HG03039 (cell line): Measurements from ENCODE around the gene PARP3.
"Not testable (repeated sequence)": the region's sequence is repeated elsewhere in the genome, so short reads cannot be mapped to it uniquely, and the experiment has no call there.

ENCODE experiments used
- ATAC-seq: cut with Tn5 transposase; IDR thresholded peaks from one replicate; pipeline ENCODE4 v1.9.1; 2021; ENCODE audit warnings: mild to moderate bottlenecking, moderate library complexity; ENCODE audit not compliant: unreplicated experiment

Gene PARP3

GRCh38 chr3:51983578-51984268, 41.6 kb downstream of the PARP3 start:
- ATAC-seq, result no peak

GRCh38 chr3:51984269-51984647, 42.1 kb downstream of the PARP3 start:
- ATAC-seq, result no peak

GRCh38 chr3:51985063-51985462, 42.9 kb downstream of the PARP3 start:
- ATAC-seq, result no peak

- ATAC-seq, result no peak
Measured at GRCh38 chr3:51986010-51986947, 44.1 kb downstream of the PARP3 start.

GRCh38 chr3:51987568-51987967, 45.4 kb downstream of the PARP3 start:
- no peak for ATAC-seq

- ATAC-seq, result no peak
Measured at GRCh38 chr3:51988286-51989146, 46.4 kb downstream of the PARP3 start.

- not testable (repeated sequence) for ATAC-seq
Measured at GRCh38 chr3:51990501-51990971, 48.4 kb downstream of the PARP3 start.

- no peak for ATAC-seq
Measured at GRCh38 chr3:51992017-51992682, 50.0 kb downstream of the PARP3 start.

- ATAC-seq, result not testable (repeated sequence)
Measured at GRCh38 chr3:51993657-51994056, 51.5 kb downstream of the PARP3 start.

GRCh38 chr3:51994530-51994929, 52.4 kb downstream of the PARP3 start:
- no peak for ATAC-seq

- peak; percentile 86 for ATAC-seq
Measured at GRCh38 chr3:51995346-51996163, 53.4 kb downstream of the PARP3 start, which contains the start of gene RPL29. TSS of gene RPL29 (minus strand) at chr3:51995895. CDS start at chr3:51995461, 434 bp downstream.

GRCh38 chr3:51997172-51997571, 55.0 kb downstream of the PARP3 start:
- no peak for ATAC-seq

- no peak for ATAC-seq
Measured at GRCh38 chr3:51997935-51998596, 55.9 kb downstream of the PARP3 start.
